Liver (tissue), 3 donors: ENCODE results near the gene CNIH1.

Experiments
- CTCF ChIP-seq: fragments of 150-350 bp; IDR thresholded peaks from 2 replicates; pipeline ENCODE4 v1.5.1; 2017; ENCODE audit warnings: improper control_type of control experiment, low read depth, low read length; ENCODE audit not compliant: missing input control
- RAD21 ChIP-seq, 2 donors: IDR thresholded peaks; 2 replicates each; pipeline ENCODE4 v1.6.1; 2016; ENCODE audit warnings: antibody characterized with exemption in 2 of 2, mild to moderate bottlenecking in 2 of 2
- ZBTB33 ChIP-seq: IDR thresholded peaks from 2 replicates; pipeline ENCODE4 v1.6.1; 2016; ENCODE audit warnings: antibody characterized with exemption
- donor health status: healthy.
- donor health status: healthy.

- no peak for TF ChIP-seq CTCF
- TF ChIP-seq RAD21 (IDR thresholded peaks at IDR 0.05): no peak
- no peak for TF ChIP-seq ZBTB33
Observed at GRCh38 chr14:54457609-54457996, 16.4 kb upstream of the CNIH1 start.
